ENCODE measurements around the gene ZCCHC14.

DNA sequence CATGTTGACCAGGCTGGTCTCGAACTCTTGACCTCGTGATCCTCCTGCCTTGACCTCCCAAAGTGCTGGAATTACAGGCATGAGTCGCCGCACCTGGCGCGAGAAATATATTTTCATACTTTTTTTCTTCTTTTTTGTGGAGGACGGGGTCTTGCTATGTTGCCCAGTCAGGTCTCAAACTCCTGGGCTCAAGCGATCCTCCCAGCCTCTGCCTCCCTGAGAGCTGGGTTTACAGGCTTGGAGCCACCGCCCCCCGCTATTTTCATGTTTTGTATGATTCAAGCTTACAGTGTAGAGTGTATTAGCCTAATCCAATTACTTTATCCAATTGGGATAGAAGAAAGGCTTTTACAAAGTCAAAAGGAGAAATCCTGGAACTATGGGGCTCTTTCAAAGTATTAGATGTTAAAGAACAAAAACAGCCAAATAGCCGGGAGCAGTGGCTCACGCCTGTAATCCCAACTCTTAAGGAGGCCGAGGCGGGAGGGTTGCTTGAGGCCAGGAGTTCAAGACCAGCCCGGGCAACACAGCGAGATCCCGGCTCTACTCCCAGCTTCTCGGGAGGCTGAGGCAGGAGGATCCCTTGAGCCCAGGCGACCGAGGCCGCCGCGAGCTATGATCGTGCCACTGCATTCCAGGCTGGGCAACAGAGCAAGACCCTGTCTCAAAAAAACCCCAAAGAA is 102.0 kb downstream of the ZCCHC14 start:
- no peak for TF ChIP-seq EZH2phosphoT487 (IDR thresholded peaks at IDR 0.05; ENCODE audit: borderline replicate concordance, low read length)
- TF ChIP-seq, protein P1, sequence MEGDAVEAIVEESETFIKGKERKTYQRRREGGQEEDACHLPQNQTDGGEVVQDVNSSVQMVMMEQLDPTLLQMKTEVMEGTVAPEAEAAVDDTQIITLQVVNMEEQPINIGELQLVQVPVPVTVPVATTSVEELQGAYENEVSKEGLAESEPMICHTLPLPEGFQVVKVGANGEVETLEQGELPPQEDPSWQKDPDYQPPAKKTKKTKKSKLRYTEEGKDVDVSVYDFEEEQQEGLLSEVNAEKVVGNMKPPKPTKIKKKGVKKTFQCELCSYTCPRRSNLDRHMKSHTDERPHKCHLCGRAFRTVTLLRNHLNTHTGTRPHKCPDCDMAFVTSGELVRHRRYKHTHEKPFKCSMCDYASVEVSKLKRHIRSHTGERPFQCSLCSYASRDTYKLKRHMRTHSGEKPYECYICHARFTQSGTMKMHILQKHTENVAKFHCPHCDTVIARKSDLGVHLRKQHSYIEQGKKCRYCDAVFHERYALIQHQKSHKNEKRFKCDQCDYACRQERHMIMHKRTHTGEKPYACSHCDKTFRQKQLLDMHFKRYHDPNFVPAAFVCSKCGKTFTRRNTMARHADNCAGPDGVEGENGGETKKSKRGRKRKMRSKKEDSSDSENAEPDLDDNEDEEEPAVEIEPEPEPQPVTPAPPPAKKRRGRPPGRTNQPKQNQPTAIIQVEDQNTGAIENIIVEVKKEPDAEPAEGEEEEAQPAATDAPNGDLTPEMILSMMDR (IDR thresholded peaks at IDR 0.05; ENCODE audit: low read depth, low read length, poor library complexity, severe bottlenecking) = no peak

Measured in DOHH2 (cell line).